IPS-18a (cell line): Measurements from ENCODE around the gene SLC35F1.

Experiments
- H3K27ac ChIP-seq: one replicate; pipeline ENCODE4 v1.5.1; 2013; ENCODE audit warnings: low read length
- H3K27me3 ChIP-seq: one replicate; pipeline ENCODE4 v1.6.1; 2013; ENCODE audit warnings: mild to moderate bottlenecking, low read length; ENCODE audit not compliant: control insufficient read depth, insufficient read depth
- H3K36me3 ChIP-seq: one replicate; pipeline ENCODE4 v1.6.1; 2013; ENCODE audit warnings: low read depth, low read length; ENCODE audit not compliant: control insufficient read depth
- H3K4me1 ChIP-seq: one replicate; pipeline ENCODE4 v1.6.1; 2013; ENCODE audit warnings: low read depth, low read length; ENCODE audit not compliant: control insufficient read depth
- H3K4me3 ChIP-seq: one replicate; pipeline ENCODE4 v1.5.1; 2013; ENCODE audit warnings: low read length
- H3K9ac ChIP-seq: one replicate; pipeline ENCODE4 v1.6.1; 2013; ENCODE audit warnings: mild to moderate bottlenecking, low read length, moderate library complexity
- H3K9me3 ChIP-seq: one replicate; pipeline ENCODE4 v1.6.1; 2013; ENCODE audit warnings: low read depth, low read length; ENCODE audit not compliant: control insufficient read depth

The SLC35F1 gene

GRCh38 chr6:118128755-118129154 is 221.7 kb downstream of the SLC35F1 start:
- H3K27me3 ChIP-seq, result no peaks in the 10 kb centered on the region
- no peaks in the 10 kb centered on the region for H3K36me3 ChIP-seq
- no peak overlapping the region for H3K9ac ChIP-seq
- no peaks in the 10 kb centered on the region for H3K4me1 ChIP-seq
- H3K27ac ChIP-seq, result no peak overlapping the region
- H3K9me3 ChIP-seq, result no peaks in the 10 kb centered on the region
- H3K4me3 ChIP-seq, result no peak overlapping the region

- no peaks in the 10 kb centered on the region for H3K36me3 ChIP-seq
- H3K9ac ChIP-seq, result no peak overlapping the region
- H3K9me3 ChIP-seq, result no peaks in the 10 kb centered on the region
- no peak overlapping the region for H3K27ac ChIP-seq
- no peaks in the 10 kb centered on the region for H3K27me3 ChIP-seq
- no peaks in the 10 kb centered on the region for H3K4me1 ChIP-seq
- H3K4me3 ChIP-seq, result no peak overlapping the region
Measured at GRCh38 chr6:118134206-118134605, 227.1 kb downstream of the SLC35F1 start.

GRCh38 chr6:118134736-118135135 is 227.7 kb downstream of the SLC35F1 start:
- Histone ChIP-seq H3K27me3 (no peaks in the 10 kb centered on the region), H3K9me3 (no peaks in the 10 kb centered on the region), H3K36me3 (no peaks in the 10 kb centered on the region), H3K4me3 (no peak overlapping the region), H3K4me1 (no peaks in the 10 kb centered on the region), H3K27ac (no peak overlapping the region), H3K9ac (no peak overlapping the region)

- Histone ChIP-seq H3K9me3 (no peaks in the 10 kb centered on the region), H3K27ac (no peak overlapping the region), H3K9ac (no peak overlapping the region), H3K36me3 (no peaks in the 10 kb centered on the region), H3K4me3 (no peak overlapping the region), H3K27me3 (no peaks in the 10 kb centered on the region), H3K4me1 (no peaks in the 10 kb centered on the region)
Measured at GRCh38 chr6:118135371-118135770, 228.3 kb downstream of the SLC35F1 start.

- no peak overlapping the region for H3K9ac ChIP-seq
- no peak overlapping the region for H3K4me3 ChIP-seq
- no peaks in the 10 kb centered on the region for H3K27me3 ChIP-seq
- no peaks in the 10 kb centered on the region for H3K36me3 ChIP-seq
- no peaks in the 10 kb centered on the region for H3K4me1 ChIP-seq
- H3K27ac ChIP-seq, result no peak overlapping the region
- H3K9me3 ChIP-seq, result no peaks in the 10 kb centered on the region
Measured at GRCh38 chr6:118141211-118141610, 234.1 kb downstream of the SLC35F1 start.

- no peak overlapping the region for H3K9ac ChIP-seq
- no peaks in the 10 kb centered on the region for H3K36me3 ChIP-seq
- no peaks in the 10 kb centered on the region for H3K4me1 ChIP-seq
- no peaks in the 10 kb centered on the region for H3K9me3 ChIP-seq
- no peak overlapping the region for H3K4me3 ChIP-seq
- H3K27ac ChIP-seq, result no peak overlapping the region
- no peaks in the 10 kb centered on the region for H3K27me3 ChIP-seq
Measured at GRCh38 chr6:118146584-118146983, 239.5 kb downstream of the SLC35F1 start.

GRCh38 chr6:118147511-118147910 is 240.4 kb downstream of the SLC35F1 start:
- Histone ChIP-seq H3K4me3 (no peak overlapping the region), H3K4me1 (no peaks in the 10 kb centered on the region), H3K9ac (no peak overlapping the region), H3K27ac (no peak overlapping the region), H3K36me3 (no peaks in the 10 kb centered on the region), H3K9me3 (no peaks in the 10 kb centered on the region), H3K27me3 (no peaks in the 10 kb centered on the region)

GRCh38 chr6:118148561-118148960 is 241.5 kb downstream of the SLC35F1 start:
- Histone ChIP-seq H3K9ac (no peak overlapping the region), H3K9me3 (no peaks in the 10 kb centered on the region), H3K4me3 (no peak overlapping the region)

GRCh38 chr6:118152524-118152923 is 245.5 kb downstream of the SLC35F1 start:
- Histone ChIP-seq H3K4me1 (no peaks in the 10 kb centered on the region), H3K27ac (no peak overlapping the region), H3K4me3 (no peak overlapping the region), H3K9ac (no peak overlapping the region), H3K27me3 (no peaks in the 10 kb centered on the region), H3K36me3 (no peaks in the 10 kb centered on the region), H3K9me3 (no peaks in the 10 kb centered on the region)

More at GRCh38 chr6:118148561-118148960, 241.5 kb downstream of the SLC35F1 start:
- Histone ChIP-seq H3K27ac (no peak overlapping the region), H3K36me3 (no peaks in the 10 kb centered on the region), H3K27me3 (no peaks in the 10 kb centered on the region), H3K4me1 (no peaks in the 10 kb centered on the region)

GRCh38 chr6:118161343-118161742 is 254.3 kb downstream of the SLC35F1 start:
- Histone ChIP-seq H3K27me3 (no peaks in the 10 kb centered on the region), H3K27ac (no peak overlapping the region), H3K4me3 (no peak overlapping the region), H3K36me3 (no peaks in the 10 kb centered on the region), H3K9ac (no peak overlapping the region), H3K4me1 (no peaks in the 10 kb centered on the region), H3K9me3 (no peaks in the 10 kb centered on the region)

- H3K9ac ChIP-seq, result no peak overlapping the region
- no peak overlapping the region for H3K4me3 ChIP-seq
- no peaks in the 10 kb centered on the region for H3K27me3 ChIP-seq
- no peak overlapping the region for H3K27ac ChIP-seq
- H3K9me3 ChIP-seq, result no peaks in the 10 kb centered on the region
- no peaks in the 10 kb centered on the region for H3K4me1 ChIP-seq
- no peaks in the 10 kb centered on the region for H3K36me3 ChIP-seq
Measured at GRCh38 chr6:118163542-118163941, 256.5 kb downstream of the SLC35F1 start.

- no peaks in the 10 kb centered on the region for H3K9me3 ChIP-seq
- no peaks in the 10 kb centered on the region for H3K4me1 ChIP-seq
- H3K9ac ChIP-seq, result no peak overlapping the region
- no peak overlapping the region for H3K4me3 ChIP-seq
- no peaks in the 10 kb centered on the region for H3K36me3 ChIP-seq
- no peak overlapping the region for H3K27ac ChIP-seq
- H3K27me3 ChIP-seq, result no peaks in the 10 kb centered on the region
Measured at GRCh38 chr6:118165500-118165899, 258.4 kb downstream of the SLC35F1 start.
